PFSK-1 (cell line): ENCODE measurements around the gene SLC5A5.

Experiments used
- FOXP2 ChIP-seq: optimal IDR thresholded peaks from 2 replicates; pipeline ENCODE3; 2011; ENCODE audit warnings: borderline replicate concordance, control low read depth, inconsistent platforms; ENCODE audit not compliant: insufficient read depth; ENCODE audit errors: extremely low read length, extremely low read depth
- POLR2AphosphoS5 ChIP-seq: IDR thresholded peaks from 2 replicates; pipeline ENCODE4 v1.6.1; 2012; ENCODE audit warnings: low read depth, mild to moderate bottlenecking, control low read depth, low read length, moderate library complexity
- SIN3A ChIP-seq: IDR thresholded peaks from 2 replicates; pipeline ENCODE4 v1.6.1; 2012; ENCODE audit warnings: mild to moderate bottlenecking, low read length, moderate library complexity, borderline replicate concordance; ENCODE audit not compliant: insufficient read depth
- TAF1 ChIP-seq: IDR thresholded peaks from 2 replicates; pipeline ENCODE4 v1.6.1; 2012; ENCODE audit warnings: low read length, control low read depth, borderline replicate concordance; ENCODE audit not compliant: insufficient read depth
- TF ChIP-seq, protein P1 (sequence below), 2 experiments: IDR thresholded peaks; 2 replicates each; pipeline versions ENCODE4 v1.6.1 to v1.8.0; 2011 to 2012; ENCODE audit warnings: low read depth in 2 of 2, low read length in 2 of 2, control low read depth in 1 of 2, inconsistent platforms in 1 of 2, mild to moderate bottlenecking in 1 of 2, moderate library complexity in 1 of 2; ENCODE audit not compliant: insufficient read depth in 1 of 2

DNA sequence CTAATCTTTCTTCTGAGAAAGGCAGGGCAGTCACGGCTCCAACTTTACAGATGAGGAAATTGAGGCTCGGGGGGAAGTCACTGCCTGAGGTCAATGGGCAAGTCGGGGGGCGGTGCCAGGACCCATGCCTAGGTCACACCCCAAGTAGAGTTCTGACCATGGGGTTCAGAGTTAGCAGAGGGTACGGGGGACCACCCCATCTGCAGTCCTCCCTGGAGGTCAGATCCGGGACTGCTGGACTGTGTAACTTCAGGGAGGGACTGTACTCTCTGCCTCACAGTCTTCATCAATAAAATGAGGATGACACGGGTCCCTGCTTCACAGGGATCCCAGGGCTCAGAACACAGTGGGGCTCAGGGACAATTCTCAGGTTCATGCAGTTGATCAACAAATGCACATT, 7.7 kb downstream of the SLC5A5 start:
- no peak for TF ChIP-seq POLR2AphosphoS5
- no peak for TF ChIP-seq SIN3A
- no peak for TF ChIP-seq TAF1
- TF ChIP-seq, protein P1, sequence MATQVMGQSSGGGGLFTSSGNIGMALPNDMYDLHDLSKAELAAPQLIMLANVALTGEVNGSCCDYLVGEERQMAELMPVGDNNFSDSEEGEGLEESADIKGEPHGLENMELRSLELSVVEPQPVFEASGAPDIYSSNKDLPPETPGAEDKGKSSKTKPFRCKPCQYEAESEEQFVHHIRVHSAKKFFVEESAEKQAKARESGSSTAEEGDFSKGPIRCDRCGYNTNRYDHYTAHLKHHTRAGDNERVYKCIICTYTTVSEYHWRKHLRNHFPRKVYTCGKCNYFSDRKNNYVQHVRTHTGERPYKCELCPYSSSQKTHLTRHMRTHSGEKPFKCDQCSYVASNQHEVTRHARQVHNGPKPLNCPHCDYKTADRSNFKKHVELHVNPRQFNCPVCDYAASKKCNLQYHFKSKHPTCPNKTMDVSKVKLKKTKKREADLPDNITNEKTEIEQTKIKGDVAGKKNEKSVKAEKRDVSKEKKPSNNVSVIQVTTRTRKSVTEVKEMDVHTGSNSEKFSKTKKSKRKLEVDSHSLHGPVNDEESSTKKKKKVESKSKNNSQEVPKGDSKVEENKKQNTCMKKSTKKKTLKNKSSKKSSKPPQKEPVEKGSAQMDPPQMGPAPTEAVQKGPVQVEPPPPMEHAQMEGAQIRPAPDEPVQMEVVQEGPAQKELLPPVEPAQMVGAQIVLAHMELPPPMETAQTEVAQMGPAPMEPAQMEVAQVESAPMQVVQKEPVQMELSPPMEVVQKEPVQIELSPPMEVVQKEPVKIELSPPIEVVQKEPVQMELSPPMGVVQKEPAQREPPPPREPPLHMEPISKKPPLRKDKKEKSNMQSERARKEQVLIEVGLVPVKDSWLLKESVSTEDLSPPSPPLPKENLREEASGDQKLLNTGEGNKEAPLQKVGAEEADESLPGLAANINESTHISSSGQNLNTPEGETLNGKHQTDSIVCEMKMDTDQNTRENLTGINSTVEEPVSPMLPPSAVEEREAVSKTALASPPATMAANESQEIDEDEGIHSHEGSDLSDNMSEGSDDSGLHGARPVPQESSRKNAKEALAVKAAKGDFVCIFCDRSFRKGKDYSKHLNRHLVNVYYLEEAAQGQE (IDR thresholded peaks at IDR 0.05; ENCODE audit: insufficient read depth in 1 of 2, low read depth in 2 of 2, low read length in 2 of 2): no peak
- TF ChIP-seq FOXP2: no peak
